HepG2 (cell line): ENCODE measurements around the gene ODAD4. TPM values are rescaled to one million over a fixed set of nuclear protein-coding genes. Genes with fewer than 3 reads are reported as not detected.

Source experiments
- FLYWCH1 ChIP-seq: sonication (generic); formaldehyde crosslinking; IDR thresholded peaks from 2 replicates; pipeline ENCODE4 v1.8.1; 2023; ENCODE audit warnings: mild to moderate bottlenecking, missing genetic modification reagents
- IRF2 ChIP-seq: IDR thresholded peaks from 2 replicates; pipeline ENCODE4 v1.6.1; 2018; ENCODE audit warnings: missing genetic modification reagents, missing compliant biosample characterization
- MTA1 ChIP-seq: sonication (generic); formaldehyde crosslinking; IDR thresholded peaks from 2 replicates; pipeline ENCODE4 v1.4.0; 2020; ENCODE audit warnings: missing genetic modification reagents, mild to moderate bottlenecking, borderline replicate concordance
- MXI1 ChIP-seq: IDR thresholded peaks from 3 replicates; pipeline ENCODE4 v1.6.1; 2012; ENCODE audit warnings: low read depth, low read length, inconsistent platforms, borderline replicate concordance
- SMYD3 ChIP-seq: sonication (generic); formaldehyde crosslinking; IDR thresholded peaks from 2 replicates; pipeline ENCODE4 v1.8.1; 2023; ENCODE audit warnings: mild to moderate bottlenecking, missing genetic modification reagents
- ZBTB42 ChIP-seq: sonication (generic); formaldehyde crosslinking; IDR thresholded peaks from 2 replicates; pipeline ENCODE4 v1.5.0; 2020; ENCODE audit warnings: mild to moderate bottlenecking, missing genetic modification reagents
- ZNF280D ChIP-seq: sonication (generic); formaldehyde crosslinking; IDR thresholded peaks from 2 replicates; pipeline ENCODE4 v1.5.1; 2020; ENCODE audit warnings: mild to moderate bottlenecking, missing genetic modification reagents
- ZNF383 ChIP-seq: sonication (generic); formaldehyde crosslinking; IDR thresholded peaks from 2 replicates; pipeline ENCODE4 v1.4.0; 2020; ENCODE audit warnings: missing genetic modification reagents, mild to moderate bottlenecking, borderline replicate concordance
- ZNF547 ChIP-seq: sonication (generic); formaldehyde crosslinking; IDR thresholded peaks from 2 replicates; pipeline ENCODE4 v1.5.1; 2020; ENCODE audit warnings: mild to moderate bottlenecking, missing genetic modification reagents
- polyA plus RNA-seq, 8 experiments: library from polyadenylated mRNA; depleted of rRNA in 3 of 8; stranded (reverse) in 7 of 8; unstranded in 1 of 8; fragments of >200 nt; fragmentation: Illumina TruSeq in 4 of 8; extraction: Trizol in 4 of 8; gene quantifications; 2 replicates each; pipeline versions ENCODE4 v1.2.1 to v1.2.3, GENCODE V29; 2011 to 2016; ENCODE audit warnings: low read depth in 4 of 8, missing spikeins in 1 of 8, mixed read lengths in 1 of 8; ENCODE audit not compliant: insufficient read depth in 1 of 8
- total RNA-seq, 5 experiments: library from RNA; depleted of rRNA; stranded (reverse); fragments of >200 nt; fragmentation: Illumina TruSeq; extraction: Trizol; gene quantifications; 2 replicates each; pipeline ENCODE4 v1.2.3, GENCODE V29; 2016; ENCODE audit warnings: low read depth in 1 of 5
- TF ChIP-seq, protein P1 (sequence below): sonication (generic); formaldehyde crosslinking; IDR thresholded peaks from 2 replicates; pipeline ENCODE4 v1.4.0; 2020; ENCODE audit warnings: missing genetic modification reagents
- TF ChIP-seq, protein P2 (sequence below): sonication (generic); formaldehyde crosslinking; IDR thresholded peaks from 2 replicates; pipeline ENCODE4 v1.4.0; 2020; ENCODE audit warnings: mild to moderate bottlenecking, missing genetic modification reagents

ODAD4 gene
- total and polyA plus RNA-seq, 2 of the 13 experiments (the other 11 are each of a cell fraction or from before 2014, with no cell fraction given): 0.48 to 0.53 TPM

DNA sequence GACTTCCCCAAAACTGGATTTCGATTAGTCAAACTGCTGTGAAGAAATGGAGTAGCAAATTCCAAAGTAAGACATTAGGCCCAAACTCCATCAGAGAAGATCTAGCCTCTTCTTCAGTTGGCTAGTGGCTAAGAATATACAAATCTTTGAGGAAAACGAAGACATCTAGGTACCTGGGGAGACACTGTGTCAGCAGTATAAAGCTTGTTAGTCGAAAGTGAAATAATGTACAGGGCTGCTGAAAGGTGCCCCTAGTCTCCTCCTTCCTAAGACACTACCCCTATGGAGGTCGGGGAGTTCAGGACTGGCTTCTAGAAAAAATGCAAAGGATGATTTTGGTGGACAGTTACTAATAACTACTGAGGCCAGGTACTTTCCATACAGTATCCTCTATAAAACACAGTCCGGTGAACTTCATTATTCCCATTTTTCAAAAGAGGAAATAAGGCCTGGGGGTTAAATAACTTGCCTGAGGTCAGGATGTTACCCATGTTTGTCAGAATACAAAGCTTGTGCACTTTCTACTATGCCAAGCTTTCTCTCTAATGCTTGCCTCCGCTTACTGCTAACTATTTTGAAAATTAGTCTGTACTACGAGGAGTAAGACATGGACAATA, 71.9 kb downstream of the ODAD4 start (continued):
- TF ChIP-seq MXI1 (no peak), IRF2 (CRISPR knock-in tag) (no peak), ZBTB42 (CRISPR knock-in tag) (no peak), FLYWCH1 (CRISPR knock-in tag) (no peak), ZNF280D (CRISPR knock-in tag) (peak; percentile 27; the same call in 1 of the 2 replicates), ZNF547 (CRISPR knock-in tag) (0 out of 2 replicates have a peak, but pooled peaks have one; percentile 23), SMYD3 (CRISPR knock-in tag) (no peak), ZNF383 (no peak), MTA1 (CRISPR knock-in tag) (no peak)
- TF ChIP-seq, protein P1, sequence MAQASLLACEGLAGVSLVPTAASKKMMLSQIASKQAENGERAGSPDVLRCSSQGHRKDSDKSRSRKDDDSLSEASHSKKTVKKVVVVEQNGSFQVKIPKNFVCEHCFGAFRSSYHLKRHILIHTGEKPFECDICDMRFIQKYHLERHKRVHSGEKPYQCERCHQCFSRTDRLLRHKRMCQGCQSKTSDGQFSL: no peak
- TF ChIP-seq, protein P2, sequence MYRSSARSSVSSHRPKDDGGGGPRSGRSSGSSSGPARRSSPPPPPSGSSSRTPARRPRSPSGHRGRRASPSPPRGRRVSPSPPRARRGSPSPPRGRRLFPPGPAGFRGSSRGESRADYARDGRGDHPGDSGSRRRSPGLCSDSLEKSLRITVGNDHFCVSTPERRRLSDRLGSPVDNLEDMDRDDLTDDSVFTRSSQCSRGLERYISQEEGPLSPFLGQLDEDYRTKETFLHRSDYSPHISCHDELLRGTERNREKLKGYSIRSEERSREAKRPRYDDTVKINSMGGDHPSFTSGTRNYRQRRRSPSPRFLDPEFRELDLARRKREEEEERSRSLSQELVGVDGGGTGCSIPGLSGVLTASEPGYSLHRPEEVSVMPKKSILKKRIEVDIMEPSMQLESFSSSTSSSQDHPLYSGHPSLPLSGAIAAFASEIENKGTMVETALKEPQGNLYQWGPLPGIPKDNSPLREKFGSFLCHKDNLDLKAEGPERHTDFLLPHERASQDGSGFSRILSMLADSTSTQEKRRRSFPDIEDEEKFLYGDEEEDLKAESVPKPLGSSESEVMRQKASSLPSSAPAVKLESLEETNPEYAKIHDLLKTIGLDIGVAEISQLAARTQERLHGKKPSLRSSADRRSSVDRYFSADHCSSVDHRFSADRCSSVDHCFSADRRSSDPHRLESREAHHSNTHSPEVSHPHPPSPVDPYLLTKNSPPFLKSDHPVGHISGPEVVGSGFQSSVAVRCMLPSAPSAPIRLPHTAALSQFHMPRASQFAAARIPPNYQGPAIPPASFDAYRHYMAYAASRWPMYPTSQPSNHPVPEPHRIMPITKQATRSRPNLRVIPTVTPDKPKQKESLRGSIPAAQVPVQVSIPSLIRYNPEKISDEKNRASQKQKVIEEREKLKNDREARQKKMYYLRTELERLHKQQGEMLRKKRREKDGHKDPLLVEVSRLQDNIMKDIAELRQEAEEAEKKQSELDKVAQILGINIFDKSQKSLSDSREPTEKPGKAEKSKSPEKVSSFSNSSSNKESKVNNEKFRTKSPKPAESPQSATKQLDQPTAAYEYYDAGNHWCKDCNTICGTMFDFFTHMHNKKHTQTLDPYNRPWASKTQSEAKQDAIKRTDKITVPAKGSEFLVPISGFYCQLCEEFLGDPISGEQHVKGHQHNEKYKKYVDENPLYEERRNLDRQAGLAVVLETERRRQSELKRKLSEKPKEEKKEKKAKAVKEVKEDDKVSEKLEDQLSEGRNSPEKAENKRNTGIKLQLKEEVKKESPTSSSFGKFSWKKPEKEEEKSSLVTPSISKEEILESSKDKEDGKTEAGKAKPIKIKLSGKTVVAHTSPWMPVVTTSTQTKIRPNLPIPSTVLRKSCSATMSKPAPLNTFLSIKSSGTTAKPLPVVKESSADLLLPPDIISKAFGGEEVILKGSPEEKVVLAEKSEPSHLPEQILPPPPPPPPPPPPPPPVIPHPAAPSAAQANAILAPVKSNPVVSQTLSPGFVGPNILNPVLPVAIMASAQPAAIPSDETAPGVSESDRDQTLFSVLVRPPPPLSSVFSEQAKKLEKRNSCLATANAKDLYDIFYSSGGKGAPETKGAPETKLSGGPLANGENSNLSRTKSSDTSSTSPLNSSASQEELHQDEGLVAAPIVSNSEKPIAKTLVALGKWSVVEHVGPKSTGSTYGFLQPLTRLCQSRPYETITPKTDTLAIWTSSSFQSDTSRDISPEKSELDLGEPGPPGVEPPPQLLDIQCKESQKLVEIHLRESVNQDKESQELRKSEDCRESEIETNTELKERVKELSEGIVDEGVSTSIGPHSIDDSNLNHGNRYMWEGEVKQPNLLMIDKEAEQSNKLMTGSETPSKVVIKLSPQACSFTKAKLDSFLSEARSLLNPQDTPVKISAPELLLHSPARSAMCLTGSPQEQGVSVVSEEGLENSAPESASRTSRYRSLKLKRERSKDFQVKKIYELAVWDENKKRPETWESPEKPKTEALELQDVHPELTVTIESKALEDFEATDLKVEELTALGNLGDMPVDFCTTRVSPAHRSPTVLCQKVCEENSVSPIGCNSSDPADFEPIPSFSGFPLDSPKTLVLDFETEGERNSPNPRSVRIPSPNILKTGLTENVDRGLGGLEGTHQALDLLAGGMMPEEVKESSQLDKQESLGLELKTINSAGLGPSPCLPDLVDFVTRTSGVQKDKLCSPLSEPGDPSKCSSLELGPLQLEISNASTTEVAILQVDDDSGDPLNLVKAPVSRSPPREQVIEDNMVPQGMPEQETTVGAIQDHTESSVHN: no peak
